ENCODE measurements around the gene CAPZB.

CAPZB gene

GRCh38 chr1:19441048-19441780, 44.1 kb downstream of the CAPZB start:
- Histone ChIP-seq H3K9me3 (ENCODE audit: control insufficient read depth, insufficient read depth, low read length) (no peaks in the 10 kb centered on the region), H3K4me1 (ENCODE audit: insufficient read depth, low read length) (peaks cover 26% of the 10 kb centered on the region), H3K9ac (ENCODE audit: low read depth, low read length) (no peak overlapping the region), H3K36me3 (ENCODE audit: insufficient read depth, low read length) (no peaks in the 10 kb centered on the region)

- no peaks in the 10 kb centered on the region for H3K9me3 ChIP-seq (ENCODE audit: control insufficient read depth, insufficient read depth, low read length)
- H3K4me1 ChIP-seq (ENCODE audit: insufficient read depth, low read length): peaks cover 18% of the 10 kb centered on the region
- H3K36me3 ChIP-seq (ENCODE audit: insufficient read depth, low read length): no peaks in the 10 kb centered on the region
- H3K9ac ChIP-seq (ENCODE audit: low read depth, low read length): no peak overlapping the region
These were observed 45.7 kb downstream of the CAPZB start for GRCh38 chr1:19439464-19440171.

GRCh38 chr1:19438516-19439195, 46.7 kb downstream of the CAPZB start:
- H3K4me1 ChIP-seq (ENCODE audit: insufficient read depth, low read length): peaks cover 18% of the 10 kb centered on the region
- H3K9ac ChIP-seq (ENCODE audit: low read depth, low read length): no peak overlapping the region
- H3K36me3 ChIP-seq (ENCODE audit: insufficient read depth, low read length): no peaks in the 10 kb centered on the region
- no peaks in the 10 kb centered on the region for H3K9me3 ChIP-seq (ENCODE audit: control insufficient read depth, insufficient read depth, low read length)

- H3K36me3 ChIP-seq (ENCODE audit: insufficient read depth, low read length): no peaks in the 10 kb centered on the region
- H3K9ac ChIP-seq (ENCODE audit: low read depth, low read length): no peak overlapping the region
- H3K4me1 ChIP-seq (ENCODE audit: insufficient read depth, low read length): peaks cover 18% of the 10 kb centered on the region
- H3K9me3 ChIP-seq (ENCODE audit: control insufficient read depth, insufficient read depth, low read length): no peaks in the 10 kb centered on the region
These were observed 47.4 kb downstream of the CAPZB start for GRCh38 chr1:19437891-19438294.

- Histone ChIP-seq H3K4me1 (ENCODE audit: insufficient read depth, low read length) (peaks cover 10% of the 10 kb centered on the region), H3K9ac (ENCODE audit: low read depth, low read length) (no peak overlapping the region), H3K9me3 (ENCODE audit: control insufficient read depth, insufficient read depth, low read length) (no peaks in the 10 kb centered on the region), H3K36me3 (ENCODE audit: insufficient read depth, low read length) (no peaks in the 10 kb centered on the region)
These were observed 48.4 kb downstream of the CAPZB start for GRCh38 chr1:19436716-19437476.

- Histone ChIP-seq H3K9ac (ENCODE audit: low read depth, low read length) (no peak overlapping the region), H3K36me3 (ENCODE audit: insufficient read depth, low read length) (no peaks in the 10 kb centered on the region), H3K9me3 (ENCODE audit: control insufficient read depth, insufficient read depth, low read length) (no peaks in the 10 kb centered on the region), H3K4me1 (ENCODE audit: insufficient read depth, low read length) (peaks cover 4% of the 10 kb centered on the region)
These were observed 49.4 kb downstream of the CAPZB start for GRCh38 chr1:19435851-19436455.

GRCh38 chr1:19435181-19435580, 50.2 kb downstream of the CAPZB start:
- no peaks in the 10 kb centered on the region for H3K36me3 ChIP-seq (ENCODE audit: insufficient read depth, low read length)
- H3K9ac ChIP-seq (ENCODE audit: low read depth, low read length): no peak overlapping the region
- no peaks in the 10 kb centered on the region for H3K9me3 ChIP-seq (ENCODE audit: control insufficient read depth, insufficient read depth, low read length)
- H3K4me1 ChIP-seq (ENCODE audit: insufficient read depth, low read length): peaks cover 2% of the 10 kb centered on the region

GRCh38 chr1:19433719-19433998, 51.7 kb downstream of the CAPZB start:
- Histone ChIP-seq H3K36me3 (ENCODE audit: insufficient read depth, low read length) (no peaks in the 10 kb centered on the region), H3K9ac (ENCODE audit: low read depth, low read length) (no peak overlapping the region), H3K4me1 (ENCODE audit: insufficient read depth, low read length) (peaks cover 10% of the 10 kb centered on the region), H3K9me3 (ENCODE audit: control insufficient read depth, insufficient read depth, low read length) (no peaks in the 10 kb centered on the region)

GRCh38 chr1:19432943-19433718, 52.2 kb downstream of the CAPZB start:
- Histone ChIP-seq H3K36me3 (ENCODE audit: insufficient read depth, low read length) (no peaks in the 10 kb centered on the region), H3K9ac (ENCODE audit: low read depth, low read length) (no peak overlapping the region), H3K4me1 (ENCODE audit: insufficient read depth, low read length) (peaks cover 10% of the 10 kb centered on the region), H3K9me3 (ENCODE audit: control insufficient read depth, insufficient read depth, low read length) (no peaks in the 10 kb centered on the region)

- Histone ChIP-seq H3K4me1 (ENCODE audit: insufficient read depth, low read length) (peaks cover 10% of the 10 kb centered on the region), H3K9ac (ENCODE audit: low read depth, low read length) (no peak overlapping the region), H3K36me3 (ENCODE audit: insufficient read depth, low read length) (no peaks in the 10 kb centered on the region; the same call in 1 of the 2 replicates), H3K9me3 (ENCODE audit: control insufficient read depth, insufficient read depth, low read length) (no peaks in the 10 kb centered on the region)
These were observed 54.9 kb downstream of the CAPZB start for GRCh38 chr1:19430121-19431068.

GRCh38 chr1:19429611-19430010, 55.7 kb downstream of the CAPZB start:
- no peaks in the 10 kb centered on the region for H3K9me3 ChIP-seq (ENCODE audit: control insufficient read depth, insufficient read depth, low read length)
- no peaks in the 10 kb centered on the region; the same call in 1 of the 2 replicates for H3K36me3 ChIP-seq (ENCODE audit: insufficient read depth, low read length)
- H3K9ac ChIP-seq (ENCODE audit: low read depth, low read length): no peak overlapping the region
- peaks cover 10% of the 10 kb centered on the region for H3K4me1 ChIP-seq (ENCODE audit: insufficient read depth, low read length)

- Histone ChIP-seq H3K36me3 (ENCODE audit: insufficient read depth, low read length) (no peaks in the 10 kb centered on the region; the same call in 1 of the 2 replicates), H3K9ac (ENCODE audit: low read depth, low read length) (no peak overlapping the region), H3K9me3 (ENCODE audit: control insufficient read depth, insufficient read depth, low read length) (no peaks in the 10 kb centered on the region), H3K4me1 (ENCODE audit: insufficient read depth, low read length) (peaks cover 10% of the 10 kb centered on the region)
These were observed 58.1 kb downstream of the CAPZB start for GRCh38 chr1:19427087-19427781.

Data from ES-I3 (cell line).